ENCODE measurements around the gene TARM1. TPM values are rescaled to one million over a fixed set of nuclear protein-coding genes. Genes with fewer than 3 reads are reported as not detected.

Gene TARM1
- total RNA-seq, 1 experiment from 2014 or later, result not detected

Small RNA genes lying within 50 kb of the gene (small RNA-seq; reads per million reads assigned to genes)
- gene AC012314.20, result 0 reads per million in 2 experiments

Other genes with a start within 250 kb of the TARM1 start
- 4.0 and 4.5 TPM in 2 replicates for gene MYADM, start 213.5 kb downstream of the TARM1 start, total RNA-seq (2014; rRNA removed; shearing (Covaris generic))
- not detected in 2 replicates for gene PRKCG, start 199.2 kb downstream of the TARM1 start, total RNA-seq (2014; rRNA removed; shearing (Covaris generic))
- gene CACNG7, start 172.1 kb downstream of the TARM1 start, total RNA-seq (2014; rRNA removed; shearing (Covaris generic)), result not detected in 2 replicates
- not detected in 2 replicates for gene CACNG8, start 118.4 kb downstream of the TARM1 start, total RNA-seq (2014; rRNA removed; shearing (Covaris generic))
- not detected in 2 replicates for gene CACNG6, start 89.7 kb downstream of the TARM1 start, total RNA-seq (2014; rRNA removed; shearing (Covaris generic))
- gene VSTM1, start 17.5 kb downstream of the TARM1 start, total RNA-seq (2014; rRNA removed; shearing (Covaris generic)), result not detected in 2 replicates
- not detected in 2 replicates for gene OSCAR, start 19.4 kb upstream of the TARM1 start, total RNA-seq (2014; rRNA removed; shearing (Covaris generic))
- 43.1 and 48.5 TPM in 2 replicates for gene NDUFA3, start 21.5 kb upstream of the TARM1 start, total RNA-seq (2014; rRNA removed; shearing (Covaris generic))
- 33.4 and 39.5 TPM in 2 replicates for gene TFPT, start 34.3 kb upstream of the TARM1 start, total RNA-seq (2014; rRNA removed; shearing (Covaris generic))
- gene PRPF31, start 34.4 kb upstream of the TARM1 start, total RNA-seq (2014; rRNA removed; shearing (Covaris generic)), result 49.4 and 62.4 TPM in 2 replicates
- 5.4 and 7.7 TPM in 2 replicates for gene CNOT3, start 56.4 kb upstream of the TARM1 start, total RNA-seq (2014; rRNA removed; shearing (Covaris generic))
- gene LENG1, start 78.4 kb upstream of the TARM1 start, total RNA-seq (2014; rRNA removed; shearing (Covaris generic)), result 10.6 and 10.8 TPM in 2 replicates
- gene TMC4, start 91.8 kb upstream of the TARM1 start, total RNA-seq (2014; rRNA removed; shearing (Covaris generic)), result not detected in 2 replicates
- gene MBOAT7, start 108.2 kb upstream of the TARM1 start, total RNA-seq (2014; rRNA removed; shearing (Covaris generic)), result 32.8 and 33.6 TPM in 2 replicates
- 46.1 and 49.0 TPM in 2 replicates for gene TSEN34, start 109.9 kb upstream of the TARM1 start, total RNA-seq (2014; rRNA removed; shearing (Covaris generic))
- gene RPS9, start 119.5 kb upstream of the TARM1 start, total RNA-seq (2014; rRNA removed; shearing (Covaris generic)), result 2,354 and 2,678 TPM in 2 replicates
- gene LILRB3, start 141.6 kb upstream of the TARM1 start, total RNA-seq (2014; rRNA removed; shearing (Covaris generic)), result 1.1 TPM in 1 of 2 replicates, not detected in the other
- 0.16 TPM in 1 of 2 replicates, not detected in the other for gene LILRA6, start 161.4 kb upstream of the TARM1 start, total RNA-seq (2014; rRNA removed; shearing (Covaris generic))
- gene LILRB5, start 175.9 kb upstream of the TARM1 start, total RNA-seq (2014; rRNA removed; shearing (Covaris generic)), result not detected in 2 replicates
- not detected in 2 replicates for gene LILRB2, start 199.7 kb upstream of the TARM1 start, total RNA-seq (2014; rRNA removed; shearing (Covaris generic))
- not detected in 2 replicates for gene LILRA5, start 231.8 kb upstream of the TARM1 start, total RNA-seq (2014; rRNA removed; shearing (Covaris generic))